DOHH2 (cell line): Measurements from ENCODE around the gene ALOX5AP.

ENCODE experiments used
- H3F3A ChIP-seq: fragments of 200-600 bp; sonication (generic), shearing (Covaris generic); 2 replicates; pipeline ENCODE4 v1.6.0; 2016; ENCODE audit warnings: antibody characterized with exemption, mild to moderate bottlenecking; ENCODE audit not compliant: control insufficient read depth, insufficient read depth
- H3K27ac ChIP-seq: fragments of 200-600 bp; sonication (generic); 2 replicates; pipeline ENCODE4 v1.5.1; 2014; ENCODE audit warnings: low read depth, mild to moderate bottlenecking, low read length, moderate library complexity
- H3K27me3 ChIP-seq: fragments of 200-600 bp; sonication (generic); 2 replicates; pipeline ENCODE4 v1.6.1; 2014; ENCODE audit warnings: mild to moderate bottlenecking, low read length, mixed read lengths; ENCODE audit not compliant: control insufficient read depth
- H3K36me3 ChIP-seq: fragments of 200-600 bp; sonication (generic); 2 replicates; pipeline ENCODE4 v1.6.1; 2014; ENCODE audit warnings: mild to moderate bottlenecking, low read length, moderate library complexity, mixed read lengths; ENCODE audit not compliant: control insufficient read depth
- H3K4me1 ChIP-seq: fragments of 200-600 bp; sonication (generic); 2 replicates; pipeline ENCODE4 v1.6.1; 2014; ENCODE audit warnings: mild to moderate bottlenecking, low read length, mixed read lengths; ENCODE audit not compliant: control insufficient read depth
- H3K4me2 ChIP-seq: fragments of 200-600 bp; sonication (generic); 2 replicates; pipeline ENCODE4 v1.6.0; 2014; ENCODE audit warnings: mild to moderate bottlenecking, low read length, moderate library complexity
- H3K4me3 ChIP-seq: fragments of 200-600 bp; sonication (generic); 2 replicates; pipeline ENCODE4 v1.5.1; 2014; ENCODE audit warnings: mild to moderate bottlenecking, low read length, mixed read lengths
- H3K79me2 ChIP-seq: fragments of 200-600 bp; sonication (generic); 2 replicates; pipeline ENCODE4 v1.6.1; 2014; ENCODE audit warnings: mild to moderate bottlenecking, low read length, mixed read lengths; ENCODE audit not compliant: control insufficient read depth
- H3K9me2 ChIP-seq: fragments of 200-600 bp; sonication (generic); replicated peaks from 2 replicates; pipeline ENCODE4 v1.6.1; 2014; ENCODE audit warnings: mild to moderate bottlenecking, low read length, mixed read lengths; ENCODE audit not compliant: control insufficient read depth
- H3K9me3 ChIP-seq: fragments of 200-600 bp; sonication (generic); 2 replicates; pipeline ENCODE4 v1.6.1; 2014; ENCODE audit warnings: antibody characterized with exemption, low read length, mixed read lengths; ENCODE audit not compliant: control insufficient read depth, insufficient read depth
- H4K20me1 ChIP-seq: fragments of 200-600 bp; sonication (generic); 2 replicates; pipeline ENCODE4 v1.6.0; 2014; ENCODE audit warnings: low read depth, mild to moderate bottlenecking, antibody characterized with exemption, low read length, moderate library complexity; ENCODE audit not compliant: control insufficient read depth, insufficient read depth
- CTCF ChIP-seq: fragments of 200-600 bp; sonication (generic); IDR thresholded peaks from one replicate; pipeline ENCODE4 v1.5.1; 2014; ENCODE audit warnings: antibody characterized with exemption, mild to moderate bottlenecking, low read depth, low read length; ENCODE audit not compliant: poor library complexity, severe bottlenecking
- EZH2phosphoT487 ChIP-seq: fragments of 200-600 bp; sonication (generic); IDR thresholded peaks from 2 replicates; pipeline ENCODE4 v1.6.1; 2017; ENCODE audit warnings: borderline replicate concordance, mild to moderate bottlenecking, antibody characterized with exemption, low read length, moderate library complexity, mixed read lengths

ALOX5AP gene

GRCh38 chr13:30770929-30771328 is 35.6 kb downstream of the ALOX5AP start:
- Histone ChIP-seq H3K27ac (no peak overlapping the region), H3K79me2 (no peaks in the 10 kb centered on the region), H3F3A (no peaks in the 10 kb centered on the region), H3K9me3 (no peaks in the 10 kb centered on the region), H3K36me3 (no peaks in the 10 kb centered on the region), H3K9me2 (no peaks in the 10 kb centered on the region), H3K4me1 (peaks cover 19% of the 10 kb centered on the region), H3K4me3 (no peak overlapping the region), H3K4me2 (no peak overlapping the region), H3K27me3 (no peaks in the 10 kb centered on the region), H4K20me1 (no peaks in the 10 kb centered on the region)
- TF ChIP-seq CTCF: no peak
- no peak for TF ChIP-seq EZH2phosphoT487

GRCh38 chr13:30773561-30773960 is 38.2 kb downstream of the ALOX5AP start:
- Histone ChIP-seq H3F3A (no peaks in the 10 kb centered on the region), H3K4me2 (no peak overlapping the region), H3K9me3 (no peaks in the 10 kb centered on the region), H3K79me2 (no peaks in the 10 kb centered on the region), H3K27ac (no peak overlapping the region), H3K36me3 (no peaks in the 10 kb centered on the region), H3K4me3 (no peak overlapping the region), H4K20me1 (no peaks in the 10 kb centered on the region), H3K27me3 (0 out of 2 replicates have a peak, but pooled peaks cover 7% of the 10 kb centered on the region), H3K9me2 (no peaks in the 10 kb centered on the region), H3K4me1 (peaks cover 8% of the 10 kb centered on the region)
- TF ChIP-seq CTCF (no peak), EZH2phosphoT487 (no peak)

GRCh38 chr13:30774214-30774730 is 38.9 kb downstream of the ALOX5AP start:
- Histone ChIP-seq H4K20me1 (no peaks in the 10 kb centered on the region), H3K4me2 (no peak overlapping the region), H3K4me3 (no peak overlapping the region), H3K4me1 (peaks cover 8% of the 10 kb centered on the region), H3K27ac (no peak overlapping the region), H3K9me2 (no peaks in the 10 kb centered on the region), H3K27me3 (peaks cover 11% of the 10 kb centered on the region; the same call in 1 of the 2 replicates), H3K9me3 (no peaks in the 10 kb centered on the region), H3K36me3 (no peaks in the 10 kb centered on the region), H3K79me2 (no peaks in the 10 kb centered on the region), H3F3A (no peaks in the 10 kb centered on the region)
- no peak for TF ChIP-seq CTCF
- TF ChIP-seq EZH2phosphoT487: no peak
